Neural progenitor cell (in vitro differentiated cells): ENCODE results near the gene VIM.

Source experiments
- CTCF ChIP-seq: fragments of 200-600 bp; sonication (generic); IDR thresholded peaks from 2 replicates; pipeline ENCODE4 v1.5.1; 2017; ENCODE audit warnings: antibody characterized with exemption, mild to moderate bottlenecking
- EZH2 ChIP-seq: fragments of 200-600 bp; sonication (generic); IDR thresholded peaks from 2 replicates; pipeline ENCODE4 v1.6.1; 2017; ENCODE audit warnings: antibody characterized with exemption, mild to moderate bottlenecking, moderate library complexity
- EZH2phosphoT487 ChIP-seq: fragments of 200-600 bp; sonication (generic); IDR thresholded peaks from 2 replicates; pipeline ENCODE4 v1.6.1; 2017; ENCODE audit warnings: antibody characterized with exemption

- TF ChIP-seq CTCF (no peak), EZH2 (no peak), EZH2phosphoT487 (no peak)
These were observed 31.5 kb upstream of the VIM start for GRCh38 chr10:17196573-17196972.
